MM.1S (cell line): ENCODE measurements around the gene PFDN1.

Experiments used
- DNase-seq: peaks from one replicate; pipeline ENCODE4 v3.0.0-alpha.2; 2015
- H2AFZ ChIP-seq: fragments of 300-600 bp; sonication (generic); 2 replicates; pipeline ENCODE4 v1.6.0; 2016; ENCODE audit warnings: antibody characterized with exemption, low read length
- H3F3A ChIP-seq: fragments of 300-600 bp; sonication (generic); 2 replicates; pipeline ENCODE4 v1.6.1; 2016; ENCODE audit warnings: mild to moderate bottlenecking, antibody characterized with exemption, low read length, moderate library complexity, mixed read lengths; ENCODE audit not compliant: insufficient read depth
- H3K27ac ChIP-seq: fragments of 300-600 bp; sonication (generic); 2 replicates; pipeline ENCODE4 v1.5.1; 2016; ENCODE audit warnings: mild to moderate bottlenecking, low read length
- H3K27me3 ChIP-seq: fragments of 300-600 bp; sonication (generic); replicated peaks from 2 replicates; pipeline ENCODE4 v1.6.0; 2016; ENCODE audit warnings: low read length; ENCODE audit not compliant: insufficient read depth
- H3K36me3 ChIP-seq: fragments of 300-600 bp; sonication (generic); replicated peaks from 2 replicates; pipeline ENCODE4 v1.6.1; 2016; ENCODE audit warnings: mild to moderate bottlenecking, low read length, mixed read lengths; ENCODE audit not compliant: insufficient read depth
- H3K4me1 ChIP-seq: fragments of 300-600 bp; sonication (generic); 2 replicates; pipeline ENCODE4 v1.6.1; 2016; ENCODE audit warnings: low read length, mixed read lengths
- H3K4me2 ChIP-seq: fragments of 300-600 bp; sonication (generic); 2 replicates; pipeline ENCODE4 v1.6.0; 2016; ENCODE audit warnings: low read depth, low read length
- H3K4me3 ChIP-seq: fragments of 300-600 bp; sonication (generic); 2 replicates; pipeline ENCODE4 v1.5.1; 2016; ENCODE audit warnings: low read length, mixed read lengths
- H3K79me2 ChIP-seq: fragments of 300-600 bp; sonication (generic); 2 replicates; pipeline ENCODE4 v1.6.1; 2016; ENCODE audit warnings: mixed run types, low read length, mixed read lengths
- H3K9ac ChIP-seq: fragments of 300-600 bp; sonication (generic); 2 replicates; pipeline ENCODE4 v1.6.1; 2016; ENCODE audit warnings: low read length, mixed read lengths
- H3K9me2 ChIP-seq: fragments of 300-600 bp; sonication (generic); replicated peaks from 2 replicates; pipeline ENCODE4 v1.6.1; 2016; ENCODE audit warnings: mild to moderate bottlenecking, low read length, mixed read lengths; ENCODE audit not compliant: insufficient read depth
- H3K9me3 ChIP-seq: fragments of 300-600 bp; sonication (generic); replicated peaks from 2 replicates; pipeline ENCODE4 v1.6.1; 2016; ENCODE audit warnings: mild to moderate bottlenecking, low read length, mixed read lengths; ENCODE audit not compliant: insufficient read depth
- H4K20me1 ChIP-seq: fragments of 300-600 bp; sonication (generic); 2 replicates; pipeline ENCODE4 v1.6.1; 2016; ENCODE audit warnings: mild to moderate bottlenecking, low read length, moderate library complexity, mixed read lengths; ENCODE audit not compliant: insufficient read depth
- EZH2 ChIP-seq: fragments of 300-600 bp; sonication (generic); optimal IDR thresholded peaks from 2 replicates; pipeline ENCODE3; 2017; ENCODE audit warnings: low read depth, mild to moderate bottlenecking, antibody characterized with exemption, low read length, mixed read lengths
- EZH2phosphoT487 ChIP-seq: fragments of 300-600 bp; sonication (generic); IDR thresholded peaks from 2 replicates; pipeline ENCODE4 v1.6.1; 2018; ENCODE audit warnings: antibody characterized with exemption, low read length
- TF ChIP-seq, protein P1 (sequence below): fragments of 300-600 bp; sonication (generic); IDR thresholded peaks from 2 replicates; pipeline ENCODE4 v1.5.1; 2016; ENCODE audit warnings: antibody characterized with exemption, low read length, mixed read lengths

PFDN1 gene

GRCh38 chr5:140339636-140340035 is 36.7 kb upstream of the PFDN1 start:
- no peaks in the 10 kb centered on the region for H3K36me3 ChIP-seq
- H3K9me2 ChIP-seq: no peaks in the 10 kb centered on the region
- H3K9me3 ChIP-seq: no peaks in the 10 kb centered on the region
- no peaks in the 10 kb centered on the region for H3K27me3 ChIP-seq
- DNase-seq: peak; percentile 33
- peaks cover 14% of the 10 kb centered on the region for H3F3A ChIP-seq
- H3K4me3 ChIP-seq: no peak overlapping the region
- H4K20me1 ChIP-seq: no peaks in the 10 kb centered on the region
- no peak overlapping the region for H3K9ac ChIP-seq
- TF ChIP-seq, protein P1, sequence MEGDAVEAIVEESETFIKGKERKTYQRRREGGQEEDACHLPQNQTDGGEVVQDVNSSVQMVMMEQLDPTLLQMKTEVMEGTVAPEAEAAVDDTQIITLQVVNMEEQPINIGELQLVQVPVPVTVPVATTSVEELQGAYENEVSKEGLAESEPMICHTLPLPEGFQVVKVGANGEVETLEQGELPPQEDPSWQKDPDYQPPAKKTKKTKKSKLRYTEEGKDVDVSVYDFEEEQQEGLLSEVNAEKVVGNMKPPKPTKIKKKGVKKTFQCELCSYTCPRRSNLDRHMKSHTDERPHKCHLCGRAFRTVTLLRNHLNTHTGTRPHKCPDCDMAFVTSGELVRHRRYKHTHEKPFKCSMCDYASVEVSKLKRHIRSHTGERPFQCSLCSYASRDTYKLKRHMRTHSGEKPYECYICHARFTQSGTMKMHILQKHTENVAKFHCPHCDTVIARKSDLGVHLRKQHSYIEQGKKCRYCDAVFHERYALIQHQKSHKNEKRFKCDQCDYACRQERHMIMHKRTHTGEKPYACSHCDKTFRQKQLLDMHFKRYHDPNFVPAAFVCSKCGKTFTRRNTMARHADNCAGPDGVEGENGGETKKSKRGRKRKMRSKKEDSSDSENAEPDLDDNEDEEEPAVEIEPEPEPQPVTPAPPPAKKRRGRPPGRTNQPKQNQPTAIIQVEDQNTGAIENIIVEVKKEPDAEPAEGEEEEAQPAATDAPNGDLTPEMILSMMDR: no peak
- no peak for TF ChIP-seq EZH2phosphoT487
- no peak for TF ChIP-seq EZH2
- peak overlapping the region; percentile 24; the same call in 1 of the 2 replicates for H3K27ac ChIP-seq
- H3K4me2 ChIP-seq: no peak overlapping the region
- peaks cover 32% of the 10 kb centered on the region for H3K4me1 ChIP-seq
- no peak overlapping the region for H2AFZ ChIP-seq
- no peaks in the 10 kb centered on the region for H3K79me2 ChIP-seq

GRCh38 chr5:140338908-140339307 is 36.0 kb upstream of the PFDN1 start:
- DNase-seq: no peak
- Histone ChIP-seq H3K4me3 (no peak overlapping the region), H3K4me2 (no peak overlapping the region), H3K9ac (no peak overlapping the region), H3F3A (peaks cover 14% of the 10 kb centered on the region), H3K27me3 (no peaks in the 10 kb centered on the region), H4K20me1 (no peaks in the 10 kb centered on the region), H3K9me3 (no peaks in the 10 kb centered on the region), H3K27ac (no peak overlapping the region), H3K79me2 (no peaks in the 10 kb centered on the region), H2AFZ (no peak overlapping the region), H3K4me1 (peaks cover 32% of the 10 kb centered on the region), H3K9me2 (no peaks in the 10 kb centered on the region), H3K36me3 (no peaks in the 10 kb centered on the region)
- TF ChIP-seq, protein P1: no peak
- TF ChIP-seq EZH2 (no peak), EZH2phosphoT487 (no peak)

DNA sequence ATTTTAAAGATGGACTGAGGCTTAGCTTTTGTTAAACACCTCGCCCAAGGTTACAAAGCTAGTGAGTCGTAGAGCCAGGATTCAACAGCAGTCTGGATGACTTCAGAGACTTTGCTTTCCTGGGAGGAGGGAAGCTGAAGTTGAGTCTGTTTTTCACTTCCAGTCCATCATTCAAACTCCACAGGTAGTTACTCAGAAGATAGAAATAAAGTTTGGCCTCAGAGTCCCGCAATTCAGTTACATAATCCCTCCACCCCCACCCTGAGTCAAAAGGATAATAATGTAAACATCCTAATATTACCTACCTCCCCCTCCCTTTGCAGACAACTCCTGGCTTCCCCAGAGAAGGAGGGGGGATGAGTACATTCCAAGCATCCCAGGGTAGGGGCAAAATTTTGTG is 35.4 kb upstream of the PFDN1 start:
- H3K79me2 ChIP-seq: no peaks in the 10 kb centered on the region

More for the DNA sequence above, 35.4 kb upstream of the PFDN1 start:
- Histone ChIP-seq H2AFZ (no peak overlapping the region), H3K4me3 (no peak overlapping the region), H3K9ac (no peak overlapping the region), H3K4me2 (no peak overlapping the region), H3K36me3 (no peaks in the 10 kb centered on the region), H3K9me3 (no peaks in the 10 kb centered on the region), H3F3A (peaks cover 14% of the 10 kb centered on the region), H3K27ac (no peak overlapping the region), H3K27me3 (no peaks in the 10 kb centered on the region), H3K9me2 (no peaks in the 10 kb centered on the region), H3K4me1 (peaks cover 29% of the 10 kb centered on the region), H4K20me1 (no peaks in the 10 kb centered on the region)
- TF ChIP-seq, protein P1: no peak
- TF ChIP-seq EZH2 (no peak), EZH2phosphoT487 (no peak)
- DNase-seq: no peak
